Measurements from ENCODE around the gene WFS1.

The WFS1 gene

DNA sequence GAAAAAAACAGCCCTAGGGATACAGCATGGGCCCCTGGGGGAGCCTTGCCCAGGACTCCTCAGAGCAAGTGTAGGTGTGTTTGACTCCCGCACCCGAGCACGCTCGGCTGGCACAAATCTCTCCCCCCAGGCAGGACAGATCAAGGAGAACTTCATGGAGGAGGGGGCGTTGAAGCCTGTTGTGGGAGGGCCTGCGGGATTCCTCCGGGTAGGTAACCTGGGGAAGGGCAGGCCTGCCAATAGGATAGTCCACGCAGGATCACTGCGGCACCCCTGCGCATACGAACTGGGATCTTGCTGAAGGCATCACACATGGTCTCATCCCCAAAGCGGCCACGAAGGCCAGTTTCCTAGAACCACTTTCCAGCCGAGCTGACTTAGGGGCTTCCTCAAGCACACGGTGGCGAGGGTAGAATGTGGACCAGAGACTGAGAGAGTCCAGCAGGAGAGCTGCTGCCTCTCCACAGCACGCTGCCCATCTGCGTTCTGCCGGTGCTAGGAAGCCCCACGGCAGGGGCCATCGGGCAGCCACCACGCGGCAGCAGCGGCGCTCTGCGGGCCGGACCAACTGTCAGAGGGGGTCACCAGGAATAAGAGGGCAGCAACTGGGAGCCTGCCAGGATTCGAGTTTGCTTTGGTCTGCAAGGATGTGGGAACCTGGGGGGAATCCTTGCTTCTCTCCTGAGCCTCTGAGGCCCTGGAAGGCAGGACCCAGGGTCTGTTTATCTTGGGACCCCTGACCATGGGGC, 56.8 kb downstream of the WFS1 start:
- no peak for DNase-seq

DNA sequence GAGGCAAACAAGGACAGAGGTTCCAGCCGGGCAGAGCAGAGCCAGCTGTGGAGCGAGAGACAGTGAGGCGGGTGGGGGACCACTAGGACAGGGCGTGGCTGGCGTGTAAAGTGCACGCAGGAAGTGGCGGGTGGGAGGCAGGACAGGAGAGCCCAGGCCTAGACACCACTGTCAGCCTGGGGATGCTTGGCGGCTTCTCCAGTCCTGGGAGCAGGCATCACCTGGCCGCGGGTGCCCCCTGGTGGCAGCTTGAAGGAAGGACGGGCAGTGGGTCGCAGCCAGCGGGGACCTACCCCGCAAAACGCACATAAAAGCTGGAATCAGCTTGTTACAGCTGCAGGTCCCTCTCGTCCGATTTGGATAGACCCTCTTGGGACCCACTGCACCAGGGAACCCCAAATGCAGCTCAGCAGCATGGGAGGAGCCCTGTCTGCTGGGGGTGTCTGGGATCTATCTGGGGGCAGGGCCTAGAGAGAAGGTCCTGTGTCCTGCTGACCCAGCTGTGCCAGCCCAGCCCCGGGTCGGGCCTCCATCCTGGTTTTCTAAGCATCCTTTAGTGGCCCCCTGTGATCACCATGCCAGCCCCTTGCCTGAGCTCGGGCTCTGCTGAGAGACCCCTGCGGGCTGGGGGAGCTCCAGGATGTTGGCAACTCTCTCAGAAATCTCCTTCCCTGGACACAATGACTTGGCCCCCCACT, 57.7 kb downstream of the WFS1 start:
- peak; percentile 82 for DNase-seq

DNA sequence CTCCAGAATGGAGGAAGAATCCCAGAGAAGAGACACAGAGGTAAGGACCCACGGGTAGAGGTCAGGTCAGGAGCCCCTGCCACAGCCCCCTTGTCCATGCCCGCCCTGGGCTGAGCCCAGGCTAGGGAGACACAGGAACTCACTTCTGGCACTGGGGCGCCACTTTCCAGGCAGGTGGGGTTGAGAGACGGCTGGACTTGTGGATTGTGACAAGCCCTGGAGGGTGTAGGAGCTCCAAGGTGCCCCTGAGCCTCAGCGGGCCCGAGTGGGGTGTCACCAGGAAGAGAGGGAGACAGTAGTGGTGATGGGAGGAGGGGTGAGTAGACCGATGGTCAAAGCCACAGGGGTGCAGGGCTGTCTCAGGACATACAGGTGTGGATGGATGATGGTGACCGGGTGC, 58.9 kb downstream of the WFS1 start:
- no peak for DNase-seq

DNA sequence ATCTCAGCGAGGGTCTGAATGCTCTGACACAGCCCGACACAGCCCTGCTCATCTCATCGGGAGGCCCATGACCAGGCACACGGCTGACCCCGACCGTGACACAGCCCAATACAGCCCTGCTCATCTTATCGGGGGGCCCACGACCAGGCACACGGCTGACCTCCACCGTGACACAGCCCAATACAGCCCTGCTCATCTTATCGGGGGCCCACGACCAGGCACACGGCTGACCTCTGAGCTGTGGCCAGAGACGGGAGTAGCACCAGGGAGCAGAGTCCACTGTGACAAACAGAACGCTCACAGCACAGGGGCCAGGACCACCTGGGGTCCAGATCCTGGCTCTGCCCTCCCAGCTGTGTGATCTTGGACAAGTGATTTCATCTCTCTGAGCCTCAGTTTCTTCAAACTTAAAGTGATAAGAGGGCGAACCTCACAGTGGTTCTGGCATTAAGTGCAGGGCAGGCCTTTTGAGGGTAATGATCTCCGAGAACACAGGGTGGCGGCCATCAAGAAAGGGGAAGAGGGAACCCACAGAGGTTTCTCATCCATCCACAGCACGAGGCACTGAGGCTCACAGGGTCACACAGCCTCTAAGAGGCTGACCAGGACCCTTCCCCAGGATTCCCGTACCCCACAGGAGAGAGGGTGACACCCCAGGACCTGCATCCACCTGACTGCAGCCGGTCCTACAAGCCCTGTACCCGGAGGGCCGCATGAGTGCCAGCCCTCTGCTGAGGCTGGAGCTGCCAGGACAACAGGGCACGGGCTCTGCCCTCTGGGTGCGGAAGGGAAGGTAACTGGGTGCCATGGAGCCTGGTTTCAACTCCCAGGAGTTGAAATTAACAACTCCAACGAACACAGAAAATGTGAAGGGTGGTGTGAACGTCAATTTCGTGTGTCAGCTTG, 60.1 kb downstream of the WFS1 start:
- no peak for DNase-seq

DNA sequence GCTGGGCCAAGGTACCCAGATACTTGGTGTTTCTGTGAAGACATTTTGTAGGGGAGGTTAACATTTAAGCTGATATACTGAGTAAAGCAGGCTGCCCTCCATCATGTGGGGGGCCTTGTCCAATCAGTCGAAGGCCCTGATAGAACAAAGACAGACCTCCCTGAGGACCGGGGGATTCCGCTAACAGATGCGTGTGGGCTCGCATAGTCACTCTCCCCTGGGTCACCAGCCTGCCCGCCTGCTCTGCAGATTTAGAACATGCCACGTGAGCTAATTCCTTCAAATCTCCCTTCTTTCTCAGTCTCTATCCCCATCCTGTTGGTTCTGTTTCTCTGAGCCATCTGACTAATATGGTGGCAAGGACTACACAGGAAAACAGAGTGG, 60.7 kb downstream of the WFS1 start:
- no peak for DNase-seq

DNA sequence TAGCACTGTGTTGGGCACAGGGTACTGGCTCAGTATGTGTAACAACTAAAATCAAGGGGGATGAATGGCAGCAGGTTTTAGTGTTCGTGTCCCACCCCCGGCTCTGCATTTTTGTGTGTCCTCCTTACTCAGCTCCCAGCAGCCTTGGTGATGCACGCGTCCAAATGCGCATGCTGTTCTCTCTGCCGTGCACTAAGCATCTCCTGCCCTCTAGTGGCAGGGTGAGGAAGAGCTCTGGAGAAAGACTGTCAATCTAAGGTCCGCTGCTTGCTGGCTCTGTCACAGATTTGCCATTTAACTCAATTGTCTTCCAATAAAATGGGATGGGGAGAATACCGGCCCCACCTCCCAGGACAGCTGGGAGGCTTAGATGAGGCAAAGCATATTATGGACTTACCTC, 61.4 kb downstream of the WFS1 start:
- DNase-seq, result peak; percentile 56

DNA sequence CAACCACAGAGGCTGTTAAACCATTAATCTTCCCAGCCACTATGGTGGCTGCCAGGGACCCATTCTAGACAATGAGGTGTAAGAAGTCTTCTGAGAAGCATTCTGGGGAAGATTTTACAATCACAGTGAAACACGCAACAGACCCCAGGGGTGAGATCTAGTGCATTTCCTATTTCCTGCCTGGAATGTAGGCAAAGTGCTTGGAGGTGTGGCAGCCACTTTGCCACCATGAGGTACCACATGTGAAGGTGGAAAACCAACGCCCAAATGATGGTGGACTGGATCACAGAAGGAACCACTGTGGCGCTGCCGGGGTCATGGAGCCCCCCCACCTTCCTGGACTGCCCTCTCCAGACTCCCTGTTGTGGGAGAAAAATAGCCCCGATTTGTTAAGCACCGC, 61.8 kb downstream of the WFS1 start:
- DNase-seq, result no peak

DNA sequence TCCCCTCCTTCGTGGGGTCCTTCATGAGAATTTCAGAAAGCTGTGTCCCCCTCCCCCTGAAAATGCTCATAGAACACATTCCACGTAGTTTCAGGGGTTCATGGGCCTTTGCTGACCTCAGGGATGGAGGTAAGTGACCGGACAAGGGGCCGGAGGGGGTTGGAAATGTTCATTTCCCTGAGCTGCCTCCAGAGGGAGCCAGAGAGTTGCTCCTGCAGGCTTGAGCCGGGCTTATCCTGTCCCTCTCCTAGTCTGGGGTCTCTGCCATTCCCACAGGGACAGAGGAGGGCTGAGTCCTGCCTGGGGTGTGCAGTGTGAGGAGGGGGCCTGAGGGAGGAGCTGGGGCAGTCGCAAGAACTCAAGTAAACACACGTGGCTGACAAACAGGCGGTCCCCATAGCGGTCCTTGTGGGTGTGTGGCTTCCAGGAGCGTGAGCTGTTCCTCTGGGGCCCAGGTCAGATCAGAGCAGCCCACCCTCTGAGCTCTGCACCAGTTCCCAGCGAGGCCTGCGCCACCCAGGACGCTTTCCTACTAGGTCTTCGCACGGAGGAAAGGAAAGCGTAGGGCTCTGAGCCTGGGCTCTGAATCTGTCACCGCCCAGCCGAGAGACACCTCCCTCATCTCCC, 62.5 kb downstream of the WFS1 start:
- no peak for DNase-seq

DNA sequence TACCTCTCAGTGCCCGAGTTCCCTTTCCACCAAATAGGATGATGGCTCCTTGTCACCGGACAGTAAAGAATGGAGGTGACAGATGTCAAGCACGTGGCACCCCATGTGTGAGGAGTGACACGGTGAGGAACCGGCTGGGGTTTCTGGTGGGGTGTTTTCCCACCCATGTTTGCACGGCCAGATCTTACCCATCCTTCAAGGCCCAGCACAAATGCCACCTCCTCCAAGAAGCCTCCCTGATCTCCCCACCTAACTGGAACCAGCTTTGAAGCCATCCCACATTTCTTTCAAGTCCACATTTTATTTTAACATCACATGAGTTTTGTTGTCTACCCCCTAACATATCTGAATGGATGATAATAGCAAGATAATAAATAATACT, 63.0 kb downstream of the WFS1 start:
- no peak for DNase-seq

DNA sequence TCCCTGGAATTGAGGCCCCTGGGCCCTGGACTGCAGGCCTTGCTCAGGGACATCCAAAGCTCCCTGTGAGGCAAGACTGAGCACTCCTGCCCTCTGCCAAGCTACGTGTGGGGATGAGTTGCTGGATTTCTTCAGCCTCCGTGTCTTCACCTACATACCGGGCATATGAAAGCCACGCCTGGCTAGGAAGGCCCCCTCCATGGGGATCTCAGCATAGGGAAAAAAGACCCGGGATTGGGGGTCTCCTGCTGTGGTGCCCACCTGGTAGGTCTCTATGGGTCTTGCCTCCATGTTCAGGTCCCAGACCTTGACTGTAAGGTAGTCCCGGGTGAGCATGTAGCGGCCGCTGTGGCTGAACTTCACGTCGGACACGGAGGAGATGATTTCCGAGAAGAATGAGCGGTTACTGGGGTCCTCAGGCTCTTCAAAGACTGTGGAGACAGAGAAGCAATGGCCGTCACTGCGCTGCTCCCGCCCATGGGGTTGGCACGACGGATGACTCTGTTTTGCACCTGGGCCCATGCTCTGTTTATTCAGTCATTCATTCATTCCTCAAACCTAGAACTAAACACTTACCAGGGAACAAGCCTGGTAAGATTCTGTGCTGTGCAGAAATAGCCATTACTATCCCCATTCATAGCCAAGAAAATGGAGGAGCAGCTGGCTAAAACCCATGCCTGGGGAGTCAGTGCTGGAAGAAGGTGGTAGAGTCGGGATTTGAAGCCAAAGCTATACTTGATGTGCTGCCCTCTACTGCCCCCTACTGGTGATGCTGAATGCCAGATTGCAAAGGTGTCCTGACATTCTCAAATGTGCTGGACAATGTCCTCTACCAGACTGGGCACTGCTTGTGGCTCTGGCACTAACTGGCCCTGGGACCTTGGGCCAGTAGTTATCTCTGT, 63.9 kb downstream of the WFS1 start:
- peak; percentile 41 for DNase-seq

DNA sequence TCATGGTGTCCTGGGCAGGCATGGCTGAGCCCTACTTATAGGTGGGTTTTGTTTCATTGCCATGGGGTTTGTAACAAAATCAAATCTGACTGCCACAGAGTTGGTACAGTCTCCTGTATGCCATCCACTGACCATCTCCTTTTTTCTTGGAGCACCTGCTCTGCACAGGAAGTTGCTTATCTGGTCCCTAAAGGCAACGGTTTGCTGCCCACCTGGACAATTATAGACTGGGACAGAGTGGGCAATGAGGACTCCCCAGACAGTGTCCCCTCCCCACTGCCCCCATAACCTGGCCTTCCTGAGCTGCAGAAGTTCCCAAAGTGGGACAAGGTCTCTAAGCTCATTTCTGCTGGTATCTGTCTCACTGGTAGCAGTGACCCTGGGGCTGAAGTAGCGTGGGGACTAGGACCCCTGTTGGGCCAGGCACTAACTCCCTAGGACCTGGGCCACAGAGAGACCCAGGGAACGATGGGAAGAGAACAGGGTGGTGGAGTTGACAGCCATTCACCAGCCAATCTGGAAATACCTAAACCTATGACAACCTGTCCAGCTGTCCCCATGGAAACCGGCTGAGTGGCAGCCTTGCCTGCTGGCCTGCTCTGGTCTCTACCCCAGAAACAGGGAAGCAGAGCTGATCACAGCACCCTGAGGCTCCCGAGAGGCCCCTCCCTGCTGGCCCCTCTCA, 64.7 kb downstream of the WFS1 start:
- no peak for DNase-seq

DNA sequence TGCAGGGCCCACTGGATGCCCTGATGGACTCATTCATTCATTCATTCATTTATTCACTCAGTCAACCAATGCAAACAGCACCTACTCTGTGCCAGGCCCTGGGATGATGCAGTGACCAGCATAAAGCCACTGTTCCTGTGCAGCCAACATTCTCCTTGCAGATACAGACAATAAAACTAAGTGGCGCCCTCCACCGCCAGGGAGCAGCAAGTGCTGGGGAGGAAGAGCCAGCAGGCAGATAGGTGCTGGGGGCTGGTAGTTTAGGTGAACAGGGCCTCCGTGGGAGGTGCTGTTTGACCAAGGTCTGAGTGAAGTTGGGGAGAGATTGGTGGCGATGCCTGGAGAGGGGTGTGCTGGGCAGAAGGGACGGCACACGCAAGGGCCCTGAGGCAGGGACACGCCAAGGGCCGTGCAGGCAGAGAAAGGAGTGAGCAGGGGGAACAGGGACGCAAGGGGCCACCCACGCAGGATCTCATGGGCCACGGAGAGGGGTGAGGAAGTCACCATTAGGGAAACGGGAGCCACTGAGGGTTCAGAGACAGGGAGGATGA, 65.5 kb downstream of the WFS1 start:
- DNase-seq, result no peak

DNA sequence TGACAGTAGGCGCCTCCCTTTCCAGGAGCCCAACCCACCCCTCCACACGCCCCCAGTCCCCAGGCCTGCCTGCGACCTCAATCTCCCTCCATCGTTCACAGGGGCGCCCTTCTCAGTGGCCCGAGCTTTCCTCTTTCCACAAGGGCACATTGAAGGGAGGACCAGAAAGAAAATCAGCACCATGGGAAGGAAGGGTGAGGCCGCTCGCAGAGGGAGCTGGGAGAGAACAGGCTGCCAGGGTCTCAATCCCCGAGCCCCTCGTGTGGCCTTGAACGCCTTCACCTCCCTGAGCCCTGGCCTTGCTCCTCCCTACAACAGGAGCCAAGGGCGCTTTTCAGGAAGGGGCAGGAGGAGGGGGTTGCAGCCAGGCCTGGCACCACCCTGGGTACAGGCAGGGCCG, 66.5 kb downstream of the WFS1 start:
- DNase-seq, result no peak

DNA sequence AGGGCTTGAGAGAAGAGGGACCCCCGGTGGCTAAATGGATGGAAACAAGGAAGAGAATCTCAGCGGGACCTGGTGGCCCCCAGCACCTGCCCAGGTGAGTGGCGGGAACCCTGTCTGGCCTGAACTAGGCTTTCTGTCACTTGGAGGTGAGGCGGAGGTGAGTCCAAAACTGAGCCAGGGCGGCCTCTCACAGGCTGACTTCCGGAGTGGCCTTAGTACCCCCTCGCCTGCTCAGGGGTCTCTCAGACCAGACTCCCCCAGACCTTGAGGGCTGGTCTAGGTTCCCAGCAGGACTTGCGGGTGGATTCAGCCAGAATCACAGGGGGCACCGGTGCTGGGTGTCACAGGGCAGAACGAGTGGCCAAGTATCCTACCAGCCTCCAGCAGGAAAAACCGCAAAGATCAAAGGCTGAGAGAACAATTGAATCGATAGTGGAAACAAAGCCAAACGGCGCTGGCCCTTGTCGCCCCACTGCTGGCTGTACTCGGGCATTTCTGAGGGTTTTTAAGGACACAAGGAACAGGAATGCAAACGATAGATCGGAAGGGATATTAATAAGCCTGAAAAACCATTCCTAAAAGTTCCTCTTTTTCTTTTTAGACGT, 67.8 kb downstream of the WFS1 start:
- no peak for DNase-seq

DNA sequence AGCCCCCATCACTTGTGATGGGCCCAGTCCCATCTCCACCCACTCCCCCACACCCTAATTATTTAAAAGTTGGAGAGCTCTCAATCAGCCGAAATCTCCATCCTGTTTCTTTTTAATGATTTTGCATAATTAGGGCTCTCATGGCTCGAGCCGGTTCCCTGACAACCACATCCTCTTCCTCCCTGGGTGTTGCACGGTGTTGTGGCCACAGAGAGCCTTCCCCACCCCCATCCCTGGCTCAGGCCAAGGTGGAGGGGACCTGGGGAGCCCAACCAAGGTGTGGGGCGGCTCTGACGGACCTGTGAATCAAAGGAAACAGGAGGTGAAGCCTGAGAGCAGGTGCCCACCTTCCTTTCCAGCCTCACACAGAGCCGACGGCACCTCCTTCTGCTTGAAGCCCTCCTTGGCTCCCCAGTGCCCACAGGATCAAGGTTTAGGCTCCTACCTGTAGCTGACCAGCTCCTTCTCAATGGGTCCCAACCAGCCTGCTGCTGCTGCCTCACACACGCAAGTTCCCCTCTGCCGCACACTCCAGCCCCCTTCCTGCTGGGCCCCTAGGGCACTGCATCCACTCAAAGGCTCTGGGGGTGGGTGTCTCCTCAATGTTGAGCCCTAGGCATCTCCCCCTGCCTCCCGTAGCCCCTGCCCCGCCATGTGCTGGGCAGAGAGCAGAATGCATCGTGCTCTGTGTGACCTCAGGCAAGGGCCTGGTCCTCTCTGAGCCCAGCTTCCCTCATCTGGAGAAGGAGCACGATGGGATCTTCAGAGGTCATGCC, 68.7 kb downstream of the WFS1 start:
- DNase-seq, result peak; percentile 40

DNA sequence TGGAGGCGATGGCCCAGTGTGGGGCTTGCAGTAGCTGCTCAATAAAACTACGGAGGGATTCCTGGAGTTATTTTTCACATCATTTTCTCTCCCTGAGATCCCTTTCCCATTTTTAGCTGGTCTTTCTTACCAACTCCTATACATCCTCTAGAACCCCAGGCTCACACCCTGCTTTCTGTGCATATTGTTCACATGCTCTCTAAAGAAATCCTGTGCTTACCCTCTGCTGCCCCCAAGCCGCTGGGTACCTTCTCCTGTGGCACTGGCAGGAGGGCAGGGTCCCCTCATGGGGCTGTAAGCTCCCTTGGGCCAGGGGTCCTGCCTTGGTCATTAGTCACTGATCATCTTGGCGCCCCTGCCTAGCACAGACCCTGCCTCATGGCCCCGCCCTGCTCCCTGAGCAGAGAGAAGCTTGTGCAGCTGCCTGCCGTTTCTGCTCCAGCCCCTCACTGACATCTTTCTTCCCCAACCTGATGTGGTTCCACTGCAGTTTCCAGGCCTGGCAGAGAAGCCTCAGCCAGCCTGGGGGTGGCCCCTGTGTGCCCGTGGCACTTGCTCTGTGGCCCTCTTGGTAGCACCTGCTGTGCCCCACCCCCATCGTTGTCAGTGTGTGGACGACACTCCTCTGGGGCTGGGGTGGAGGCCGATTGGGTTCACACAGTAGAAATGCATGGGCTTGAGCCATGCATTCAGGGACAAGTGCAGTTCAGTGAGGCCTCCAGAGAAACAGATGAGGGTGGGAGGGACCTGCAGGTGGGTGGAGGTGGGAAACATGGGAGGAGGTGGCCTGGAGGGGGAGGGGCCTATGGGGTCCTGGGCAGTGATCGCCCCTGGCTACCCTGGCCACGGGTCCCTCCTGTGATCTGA, 69.5 kb downstream of the WFS1 start:
- DNase-seq, result no peak

DNA sequence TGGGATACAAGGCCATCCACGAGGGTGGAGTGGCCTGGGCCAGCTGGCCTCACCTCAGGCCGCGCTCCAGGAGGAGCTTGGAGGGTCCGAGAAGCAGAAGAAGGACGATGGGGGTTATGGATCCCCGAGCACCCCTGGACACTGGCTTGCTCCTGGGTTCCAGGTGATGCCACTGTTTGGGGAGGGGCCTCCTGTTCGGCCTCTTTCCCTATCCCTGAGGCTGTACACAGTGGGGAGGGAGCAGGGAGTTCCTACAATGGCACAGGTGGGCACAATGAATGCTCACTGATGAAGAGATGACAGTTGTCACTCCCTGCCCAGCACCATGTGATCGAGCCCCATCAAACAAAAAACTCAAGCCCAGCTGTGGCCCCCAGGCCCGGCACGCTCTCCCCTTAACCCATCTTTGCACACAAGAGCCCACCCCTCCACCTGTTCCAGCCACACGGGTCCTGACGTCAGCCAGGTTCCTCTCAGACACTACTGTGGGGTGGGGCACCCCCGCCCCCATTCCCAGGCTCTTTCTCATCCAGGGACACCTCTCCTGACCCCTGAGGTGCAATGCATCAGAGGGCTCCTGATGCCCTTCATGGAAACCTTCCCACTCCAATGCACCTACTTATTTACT, 70.3 kb downstream of the WFS1 start:
- no peak for DNase-seq

DNA sequence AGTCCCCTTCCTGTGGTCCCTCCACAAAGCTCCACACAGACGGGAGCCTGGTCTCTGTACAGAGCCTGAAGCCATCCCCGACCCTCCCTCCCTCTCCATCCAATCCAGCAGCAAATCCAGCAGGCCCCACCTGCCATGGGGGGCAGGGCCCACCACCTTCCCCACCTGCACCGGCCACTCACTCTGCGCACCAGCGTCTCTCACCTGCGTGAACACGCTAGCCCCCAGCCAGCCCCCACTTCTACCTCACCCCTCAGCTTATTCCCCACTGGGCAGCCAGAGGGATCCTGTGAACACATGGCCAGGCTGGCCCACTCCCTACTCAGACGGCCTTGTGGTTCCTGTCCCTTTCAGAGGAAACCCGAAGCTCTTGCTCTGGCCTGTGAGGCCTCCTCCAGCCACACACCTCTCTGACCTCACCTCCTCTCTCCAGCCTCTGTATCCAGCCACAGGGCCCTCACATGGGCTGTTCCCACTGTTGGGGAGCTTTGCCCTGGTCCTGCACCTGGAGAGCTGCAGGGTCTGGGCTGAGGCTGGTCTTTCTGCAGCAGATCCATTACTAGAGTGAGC, 70.9 kb downstream of the WFS1 start:
- no peak for DNase-seq

Data from activated CD4-positive, alpha-beta T cell treated with anti-CD3 and anti-CD28 coated beads, Interleukin-2, amount 50 U/mL, for 16 hours (primary cell).